Measurements from ENCODE around the gene ERBB4.

Gene ERBB4

DNA sequence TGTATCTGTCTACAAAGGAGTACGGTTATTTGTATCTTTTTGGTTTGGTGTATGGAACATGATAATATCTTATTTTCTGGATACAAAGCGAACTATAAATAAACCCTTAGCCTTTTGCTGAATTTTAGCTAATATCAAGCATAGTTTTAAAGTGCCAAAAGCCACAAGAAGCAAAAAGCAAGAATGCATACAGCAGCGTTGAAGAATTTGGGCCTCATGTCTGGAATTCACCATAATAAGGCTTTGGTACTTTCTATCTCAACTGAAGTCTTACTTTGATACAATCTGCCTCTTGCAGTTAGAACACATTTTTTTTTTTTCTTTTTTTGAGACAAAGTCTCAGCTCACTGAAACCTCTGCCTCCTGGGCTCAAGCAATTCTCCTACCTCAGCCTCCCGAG lies 151.5 kb downstream of the ERBB4 start:
- TF ChIP-seq, protein P1, sequence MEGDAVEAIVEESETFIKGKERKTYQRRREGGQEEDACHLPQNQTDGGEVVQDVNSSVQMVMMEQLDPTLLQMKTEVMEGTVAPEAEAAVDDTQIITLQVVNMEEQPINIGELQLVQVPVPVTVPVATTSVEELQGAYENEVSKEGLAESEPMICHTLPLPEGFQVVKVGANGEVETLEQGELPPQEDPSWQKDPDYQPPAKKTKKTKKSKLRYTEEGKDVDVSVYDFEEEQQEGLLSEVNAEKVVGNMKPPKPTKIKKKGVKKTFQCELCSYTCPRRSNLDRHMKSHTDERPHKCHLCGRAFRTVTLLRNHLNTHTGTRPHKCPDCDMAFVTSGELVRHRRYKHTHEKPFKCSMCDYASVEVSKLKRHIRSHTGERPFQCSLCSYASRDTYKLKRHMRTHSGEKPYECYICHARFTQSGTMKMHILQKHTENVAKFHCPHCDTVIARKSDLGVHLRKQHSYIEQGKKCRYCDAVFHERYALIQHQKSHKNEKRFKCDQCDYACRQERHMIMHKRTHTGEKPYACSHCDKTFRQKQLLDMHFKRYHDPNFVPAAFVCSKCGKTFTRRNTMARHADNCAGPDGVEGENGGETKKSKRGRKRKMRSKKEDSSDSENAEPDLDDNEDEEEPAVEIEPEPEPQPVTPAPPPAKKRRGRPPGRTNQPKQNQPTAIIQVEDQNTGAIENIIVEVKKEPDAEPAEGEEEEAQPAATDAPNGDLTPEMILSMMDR (IDR thresholded peaks at IDR 0.05; ENCODE audit: low read depth, low read length), result no peak
- no peak for DNase-seq (ENCODE audit: extremely low read depth, low read depth)

DNA sequence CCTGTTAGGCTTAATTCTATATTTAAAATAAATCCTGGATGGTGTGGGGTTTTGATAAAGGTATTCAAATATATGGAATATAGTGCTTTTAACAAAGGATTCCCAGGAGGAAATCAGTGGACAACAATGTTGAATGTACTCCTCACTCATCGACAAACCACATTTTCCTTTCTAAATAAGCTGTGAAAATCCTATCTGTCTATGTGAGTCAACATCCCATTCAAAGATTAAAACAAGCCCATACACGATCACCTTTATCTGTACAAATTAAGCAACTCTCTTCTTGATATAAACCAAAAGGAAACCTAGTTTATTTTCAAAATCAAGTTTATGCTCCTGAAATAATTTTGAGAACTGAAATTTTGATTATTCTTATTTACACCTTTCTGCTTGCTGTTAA lies 153.4 kb downstream of the ERBB4 start:
- TF ChIP-seq, protein P1 (IDR thresholded peaks at IDR 0.05; ENCODE audit: low read depth, low read length), result no peak
- DNase-seq (ENCODE audit: extremely low read depth, low read depth), result no peak

DNA sequence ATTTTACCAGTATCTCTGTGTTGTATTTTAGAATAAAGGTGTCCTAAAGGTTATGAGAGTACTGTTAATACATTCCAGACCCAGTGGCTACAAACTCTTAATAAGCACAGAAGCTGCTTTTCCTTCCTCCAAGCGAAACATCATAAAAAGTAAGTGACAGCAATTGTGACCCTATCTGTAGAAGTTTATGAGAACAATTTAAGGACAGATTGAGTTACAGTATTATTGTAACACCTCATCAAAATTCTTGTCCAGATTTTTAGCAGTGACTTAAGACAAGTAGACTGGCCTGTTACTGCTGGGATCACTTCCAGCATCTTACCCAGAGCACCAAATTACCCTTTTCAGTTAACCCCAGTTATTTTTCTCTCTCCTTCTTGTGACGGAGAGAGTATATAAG lies 154.6 kb downstream of the ERBB4 start:
- TF ChIP-seq, protein P1 (IDR thresholded peaks at IDR 0.05; ENCODE audit: low read depth, low read length), result no peak
- no peak for DNase-seq (ENCODE audit: extremely low read depth, low read depth)

DNA sequence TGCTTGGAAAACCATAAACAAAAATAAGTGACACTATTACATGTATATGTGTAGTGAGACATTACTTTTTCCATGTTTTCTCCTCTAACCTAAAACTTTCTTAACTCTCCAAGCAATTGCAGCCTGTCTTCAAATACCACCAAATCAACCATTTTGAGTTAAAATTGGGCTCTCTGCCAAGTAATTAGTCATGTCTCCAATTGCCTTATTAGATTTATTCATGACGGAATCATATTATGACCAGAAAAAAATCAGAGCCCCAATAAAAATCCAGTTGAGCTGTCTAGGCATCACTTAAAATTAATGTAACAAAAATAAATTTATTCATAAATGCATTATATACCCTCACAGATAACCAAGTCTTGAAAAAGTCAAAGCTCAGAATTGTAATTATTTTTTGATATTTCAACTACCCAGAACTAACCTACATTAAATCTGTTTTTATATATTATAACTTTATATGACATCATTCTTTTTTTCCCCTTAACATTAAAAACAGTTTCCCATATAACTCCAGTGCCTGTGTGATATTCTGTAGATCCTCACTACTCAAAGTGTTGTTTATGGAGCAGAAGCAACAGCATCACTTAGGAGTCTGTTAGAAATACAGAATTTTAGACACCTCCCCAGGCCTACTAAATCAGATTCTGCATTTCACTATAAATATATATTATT lies 157.0 kb downstream of the ERBB4 start:
- DNase-seq (ENCODE audit: extremely low read depth, low read depth), result no peak
- TF ChIP-seq, protein P1 (IDR thresholded peaks at IDR 0.05; ENCODE audit: low read depth, low read length), result no peak

DNA sequence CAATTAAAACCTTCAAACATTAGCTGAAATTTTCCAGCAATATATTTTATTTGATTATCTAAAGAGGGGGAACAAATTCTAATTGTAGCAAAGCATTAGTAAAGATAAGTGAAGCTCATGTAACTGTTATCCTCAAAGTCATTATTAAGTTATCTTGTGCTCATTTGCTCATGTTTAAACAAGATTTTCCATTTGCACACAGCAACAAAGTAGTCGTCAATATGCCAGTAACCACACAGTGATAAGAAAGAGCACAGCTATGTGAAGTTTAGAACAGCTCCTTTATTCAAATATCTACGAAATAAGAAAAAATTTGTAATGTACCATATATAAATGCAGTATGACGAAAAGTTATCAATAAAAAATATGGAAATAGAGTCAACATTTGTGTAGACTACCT lies 159.5 kb downstream of the ERBB4 start:
- DNase-seq (ENCODE audit: extremely low read depth, low read depth), result no peak
- TF ChIP-seq, protein P1 (IDR thresholded peaks at IDR 0.05; ENCODE audit: low read depth, low read length), result no peak

DNA sequence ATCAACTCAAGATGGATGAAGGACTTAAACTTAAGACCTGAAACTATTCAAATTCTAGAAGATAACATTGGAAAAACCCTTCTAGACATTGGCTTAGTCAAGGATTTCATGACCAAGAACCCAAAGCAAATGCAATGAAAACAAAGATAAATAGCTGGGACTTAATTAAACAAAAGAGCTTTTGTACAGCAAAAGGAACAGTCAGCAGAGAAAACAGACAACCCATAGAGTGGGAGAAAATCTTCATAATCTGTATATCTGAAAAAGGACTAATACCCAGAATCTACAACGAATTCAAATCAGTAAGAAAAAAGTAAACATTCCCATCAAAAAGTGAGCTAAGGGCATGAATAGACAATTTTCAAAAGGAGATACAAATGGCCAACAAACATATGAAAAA lies 171.2 kb downstream of the ERBB4 start:
- no peak for DNase-seq (ENCODE audit: extremely low read depth, low read depth)
- TF ChIP-seq, protein P1 (IDR thresholded peaks at IDR 0.05; ENCODE audit: low read depth, low read length), result no peak

DNA sequence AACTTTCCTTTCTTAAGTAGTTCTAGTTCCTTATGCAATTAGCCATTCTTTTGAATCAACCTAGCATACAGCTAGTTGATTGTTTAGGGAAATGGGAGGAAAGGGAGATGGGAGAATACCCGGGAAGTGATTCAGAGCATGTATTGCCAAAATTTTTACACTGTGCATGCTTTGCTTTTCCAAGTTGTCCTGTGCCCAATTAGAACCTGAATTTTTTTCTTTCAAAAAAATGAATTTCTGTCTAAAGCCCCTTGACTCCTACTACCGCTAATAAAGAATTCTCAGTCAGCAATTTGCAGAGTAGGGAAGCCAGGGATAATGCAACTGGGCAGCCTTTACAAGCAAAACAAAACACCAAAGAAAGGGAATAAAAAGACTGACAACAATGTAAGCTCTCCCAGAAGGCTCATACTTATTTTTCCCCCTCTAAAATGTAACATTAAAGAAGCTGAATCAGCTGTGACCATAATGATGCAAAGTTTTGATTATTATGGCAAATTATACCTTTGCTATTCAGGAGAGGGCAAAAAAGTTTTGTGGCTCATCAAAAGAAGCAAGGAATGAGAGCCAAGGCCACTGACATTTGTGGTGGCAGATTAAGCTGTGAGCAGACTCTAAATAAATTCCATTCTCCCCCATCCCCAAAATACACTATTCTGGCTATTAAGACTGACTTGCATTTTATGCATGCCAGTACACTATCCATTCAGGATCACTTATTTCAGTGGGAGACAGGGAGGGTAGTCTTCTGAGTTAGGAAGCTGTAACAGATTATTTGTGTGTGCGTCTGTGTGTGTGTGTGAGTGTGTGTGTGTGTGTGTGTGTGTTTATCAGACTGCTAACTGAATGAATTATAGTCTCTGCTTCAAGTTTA lies 174.3 kb downstream of the ERBB4 start:
- peak; percentile 10 for DNase-seq (ENCODE audit: extremely low read depth, low read depth)
- TF ChIP-seq, protein P1 (IDR thresholded peaks at IDR 0.05; ENCODE audit: low read depth, low read length), result no peak

Measured in AG09319 (cell line).